Muscle of arm (tissue), 12 donors: ENCODE data around the gene BBS2. TPM values are rescaled to one million over a fixed set of nuclear protein-coding genes. Genes with fewer than 3 reads are reported as not detected.

Experiments
- DNase-seq: peaks from one replicate; pipeline ENCODE4 v3.0.0-alpha.2; 2013
- polyA plus RNA-seq, 12 donors: library from polyadenylated mRNA; unstranded; fragments of 120-200 nt; gene quantifications; one replicate each; pipeline ENCODE4 v1.2.1, GENCODE V29; 2013; ENCODE audit not compliant: insufficient read length in 12 of 12

The BBS2 gene
- polyA plus RNA-seq, 12 donors = 19.8 to 71.6 (median 49.9) TPM; not detected in 1

GRCh38 chr16:56438038-56438437, 81.8 kb downstream of the BBS2 start:
- DNase-seq = no peak

- DNase-seq = no peak
These were observed 83.6 kb downstream of the BBS2 start for GRCh38 chr16:56436258-56436657.

Other genes with a start within 250 kb of the BBS2 start
- gene AMFR, start 94.5 kb downstream of the BBS2 start, polyA plus RNA-seq = 100 to 1,000 TPM in 1 of 12 donors, 10 to 100 TPM in 11; 25.9 to 909 (median 60.0) TPM
- 10 to 100 TPM in 11 of 12 donors, not detected in 1; 53.7 to 80.5 (median 73.4) TPM for gene NUDT21, start 68.7 kb downstream of the BBS2 start, polyA plus RNA-seq
- gene OGFOD1, start 68.5 kb downstream of the BBS2 start, polyA plus RNA-seq = 100 to 1,000 TPM in 1 of 12 donors, 10 to 100 TPM in 11; 35.0 to 120 (median 40.0) TPM
- gene MT4, start 45.0 kb upstream of the BBS2 start, polyA plus RNA-seq = not detected
- 10 to 100 TPM in 5 of 12 donors, 1 to 10 TPM in 5, not detected in 2; 2.2 to 22.0 (median 9.9) TPM for gene MT3, start 69.5 kb upstream of the BBS2 start, polyA plus RNA-seq
- gene MT2A, start 88.6 kb upstream of the BBS2 start, polyA plus RNA-seq = 10 to 100 TPM in 11 of 12 donors, not detected in 1; 17.0 to 71.5 (median 23.2) TPM
- gene MT1E, start 105.8 kb upstream of the BBS2 start, polyA plus RNA-seq = 100 to 1,000 TPM in 1 of 12 donors, 10 to 100 TPM in 10, not detected in 1; 11.9 to 138 (median 18.4) TPM
- 1 to 10 TPM in 3 of 12 donors, under 1 TPM in 6, not detected in 3; 0.53 to 1.3 (median 0.82) TPM for gene MT1M, start 112.6 kb upstream of the BBS2 start, polyA plus RNA-seq
- 1 to 10 TPM in 1 of 12 donors, under 1 TPM in 1, not detected in 10; 0.77 to 1.1 TPM for gene MT1A, start 118.6 kb upstream of the BBS2 start, polyA plus RNA-seq
- not detected for gene MT1B, start 131.9 kb upstream of the BBS2 start, polyA plus RNA-seq
- 10 to 100 TPM in 1 of 12 donors, 1 to 10 TPM in 7, under 1 TPM in 2, not detected in 2; 0.55 to 38.7 (median 2.0) TPM for gene MT1F, start 137.9 kb upstream of the BBS2 start, polyA plus RNA-seq
- 100 to 1,000 TPM in 1 of 12 donors, 10 to 100 TPM in 1, 1 to 10 TPM in 5, under 1 TPM in 3, not detected in 2; 0.43 to 744 (median 1.7) TPM for gene MT1G, start 148.0 kb upstream of the BBS2 start, polyA plus RNA-seq
- 100 to 1,000 TPM in 1 of 12 donors, 10 to 100 TPM in 1, 1 to 10 TPM in 2, not detected in 8; 1.1 to 179 (median 5.6) TPM for gene MT1H, start 149.8 kb upstream of the BBS2 start, polyA plus RNA-seq
- gene MT1X, start 162.4 kb upstream of the BBS2 start, polyA plus RNA-seq = 100 to 1,000 TPM in 1 of 12 donors, 10 to 100 TPM in 4, 1 to 10 TPM in 6, not detected in 1; 7.8 to 137 (median 10.0) TPM
- 10 to 100 TPM in 11 of 12 donors, not detected in 1; 19.8 to 64.2 (median 40.9) TPM for gene NUP93, start 210.1 kb upstream of the BBS2 start, polyA plus RNA-seq